ENCODE data around the gene TRAF4. TPM values are rescaled to one million over a fixed set of nuclear protein-coding genes. Genes with fewer than 3 reads are reported as not detected.

TRAF4 gene
- total and polyA plus RNA-seq, 9 of the 15 experiments (the other 6 are each of a cell fraction or from before 2014, with no cell fraction given) = 2.4 to 147 (median 72.4) TPM

DNA sequence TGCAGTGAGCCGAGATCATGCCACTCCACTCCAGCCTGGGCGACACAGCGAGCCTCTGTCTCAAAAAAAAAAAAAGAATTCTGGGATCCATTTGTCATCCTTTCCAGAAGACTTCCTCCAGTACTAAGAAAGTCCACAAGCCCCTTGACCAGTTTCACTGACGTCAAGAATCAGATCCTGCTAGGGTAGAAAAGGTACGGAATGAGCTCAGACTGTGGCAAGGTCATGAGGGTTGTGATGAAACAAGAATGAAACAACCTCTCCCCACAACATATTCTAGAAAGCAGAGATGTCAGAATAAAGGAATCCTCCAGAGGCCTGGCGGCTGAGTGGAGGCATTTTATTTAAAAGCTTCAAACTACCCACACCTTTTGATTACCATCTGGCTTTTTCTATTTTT, 29.9 kb downstream of the TRAF4 start (continued):
- TF ChIP-seq, protein P1, sequence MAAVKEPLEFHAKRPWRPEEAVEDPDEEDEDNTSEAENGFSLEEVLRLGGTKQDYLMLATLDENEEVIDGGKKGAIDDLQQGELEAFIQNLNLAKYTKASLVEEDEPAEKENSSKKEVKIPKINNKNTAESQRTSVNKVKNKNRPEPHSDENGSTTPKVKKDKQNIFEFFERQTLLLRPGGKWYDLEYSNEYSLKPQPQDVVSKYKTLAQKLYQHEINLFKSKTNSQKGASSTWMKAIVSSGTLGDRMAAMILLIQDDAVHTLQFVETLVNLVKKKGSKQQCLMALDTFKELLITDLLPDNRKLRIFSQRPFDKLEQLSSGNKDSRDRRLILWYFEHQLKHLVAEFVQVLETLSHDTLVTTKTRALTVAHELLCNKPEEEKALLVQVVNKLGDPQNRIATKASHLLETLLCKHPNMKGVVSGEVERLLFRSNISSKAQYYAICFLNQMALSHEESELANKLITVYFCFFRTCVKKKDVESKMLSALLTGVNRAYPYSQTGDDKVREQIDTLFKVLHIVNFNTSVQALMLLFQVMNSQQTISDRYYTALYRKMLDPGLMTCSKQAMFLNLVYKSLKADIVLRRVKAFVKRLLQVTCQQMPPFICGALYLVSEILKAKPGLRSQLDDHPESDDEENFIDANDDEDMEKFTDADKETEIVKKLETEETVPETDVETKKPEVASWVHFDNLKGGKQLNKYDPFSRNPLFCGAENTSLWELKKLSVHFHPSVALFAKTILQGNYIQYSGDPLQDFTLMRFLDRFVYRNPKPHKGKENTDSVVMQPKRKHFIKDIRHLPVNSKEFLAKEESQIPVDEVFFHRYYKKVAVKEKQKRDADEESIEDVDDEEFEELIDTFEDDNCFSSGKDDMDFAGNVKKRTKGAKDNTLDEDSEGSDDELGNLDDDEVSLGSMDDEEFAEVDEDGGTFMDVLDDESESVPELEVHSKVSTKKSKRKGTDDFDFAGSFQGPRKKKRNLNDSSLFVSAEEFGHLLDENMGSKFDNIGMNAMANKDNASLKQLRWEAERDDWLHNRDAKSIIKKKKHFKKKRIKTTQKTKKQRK (IDR thresholded peaks at IDR 0.05; ENCODE audit: borderline replicate concordance, low read depth, low read length) = no peak
- TF ChIP-seq, protein P2, sequence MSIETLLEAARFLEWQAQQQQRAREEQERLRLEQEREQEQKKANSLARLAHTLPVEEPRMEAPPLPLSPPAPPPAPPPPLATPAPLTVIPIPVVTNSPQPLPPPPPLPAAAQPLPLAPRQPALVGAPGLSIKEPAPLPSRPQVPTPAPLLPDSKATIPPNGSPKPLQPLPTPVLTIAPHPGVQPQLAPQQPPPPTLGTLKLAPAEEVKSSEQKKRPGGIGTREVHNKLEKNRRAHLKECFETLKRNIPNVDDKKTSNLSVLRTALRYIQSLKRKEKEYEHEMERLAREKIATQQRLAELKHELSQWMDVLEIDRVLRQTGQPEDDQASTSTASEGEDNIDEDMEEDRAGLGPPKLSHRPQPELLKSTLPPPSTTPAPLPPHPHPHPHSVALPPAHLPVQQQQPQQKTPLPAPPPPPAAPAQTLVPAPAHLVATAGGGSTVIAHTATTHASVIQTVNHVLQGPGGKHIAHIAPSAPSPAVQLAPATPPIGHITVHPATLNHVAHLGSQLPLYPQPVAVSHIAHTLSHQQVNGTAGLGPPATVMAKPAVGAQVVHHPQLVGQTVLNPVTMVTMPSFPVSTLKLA (conservative IDR thresholded peaks at IDR 0.05) = no peak
- TF ChIP-seq ZNF717 (CRISPR knock-in tag; IDR thresholded peaks at IDR 0.05) (no peak), CHD4 (IDR thresholded peaks at IDR 0.05; ENCODE audit: insufficient read depth, insufficient replicate concordance, low read depth, low read length, poor library complexity, severe bottlenecking) (no peak), ZC3H11A (IDR thresholded peaks at IDR 0.05; ENCODE audit: low read depth, low read length) (no peak)

Measured in K562 (cell line).